IgD-negative memory B cell (primary cell): Measurements from ENCODE around the gene SLC1A4. TPM values are rescaled to one million over a fixed set of nuclear protein-coding genes. Genes with fewer than 3 reads are reported as not detected.
A peak's percentile ranks its signal among the peaks of the same experiment; 100 is the strongest.

ENCODE experiments used
- H3K27ac Mint-ChIP-seq, 3 donors: one replicate each; pipeline ENCODE4 v1.8.0; 2020 to 2022; ENCODE audit warnings: mild to moderate bottlenecking in 3 of 3, mixed read lengths in 3 of 3, moderate library complexity in 1 of 3
- H3K27me3 Mint-ChIP-seq: one replicate; pipeline ENCODE4 v1.8.0; 2021; ENCODE audit warnings: mixed read lengths
- H3K36me3 Mint-ChIP-seq: one replicate; pipeline ENCODE4 v1.8.0; 2020; ENCODE audit warnings: mild to moderate bottlenecking, mixed read lengths
- H3K4me1 Mint-ChIP-seq, 3 donors: one replicate each; pipeline ENCODE4 v1.8.0; 2020 to 2022; ENCODE audit warnings: mixed read lengths in 3 of 3, mild to moderate bottlenecking in 1 of 3
- H3K4me3 Mint-ChIP-seq, 4 donors: one replicate each; pipeline ENCODE4 v1.8.0; 2020 to 2022; ENCODE audit warnings: mild to moderate bottlenecking in 4 of 4, mixed read lengths in 4 of 4, moderate library complexity in 3 of 4
- H3K9me3 Mint-ChIP-seq, 3 donors: one replicate each; pipeline ENCODE4 v1.8.0; 2020 to 2021; ENCODE audit warnings: mixed read lengths in 3 of 3, mild to moderate bottlenecking in 1 of 3
- polyA plus RNA-seq: library from polyadenylated mRNA; unstranded; fragments of 300-500 nt; fragmentation: Illumina TruSeq; gene quantifications from one replicate; pipeline ENCODE4 v1.2.3, GENCODE V29; 2021

SLC1A4 gene
- polyA plus RNA-seq: 3.6 TPM

DNA sequence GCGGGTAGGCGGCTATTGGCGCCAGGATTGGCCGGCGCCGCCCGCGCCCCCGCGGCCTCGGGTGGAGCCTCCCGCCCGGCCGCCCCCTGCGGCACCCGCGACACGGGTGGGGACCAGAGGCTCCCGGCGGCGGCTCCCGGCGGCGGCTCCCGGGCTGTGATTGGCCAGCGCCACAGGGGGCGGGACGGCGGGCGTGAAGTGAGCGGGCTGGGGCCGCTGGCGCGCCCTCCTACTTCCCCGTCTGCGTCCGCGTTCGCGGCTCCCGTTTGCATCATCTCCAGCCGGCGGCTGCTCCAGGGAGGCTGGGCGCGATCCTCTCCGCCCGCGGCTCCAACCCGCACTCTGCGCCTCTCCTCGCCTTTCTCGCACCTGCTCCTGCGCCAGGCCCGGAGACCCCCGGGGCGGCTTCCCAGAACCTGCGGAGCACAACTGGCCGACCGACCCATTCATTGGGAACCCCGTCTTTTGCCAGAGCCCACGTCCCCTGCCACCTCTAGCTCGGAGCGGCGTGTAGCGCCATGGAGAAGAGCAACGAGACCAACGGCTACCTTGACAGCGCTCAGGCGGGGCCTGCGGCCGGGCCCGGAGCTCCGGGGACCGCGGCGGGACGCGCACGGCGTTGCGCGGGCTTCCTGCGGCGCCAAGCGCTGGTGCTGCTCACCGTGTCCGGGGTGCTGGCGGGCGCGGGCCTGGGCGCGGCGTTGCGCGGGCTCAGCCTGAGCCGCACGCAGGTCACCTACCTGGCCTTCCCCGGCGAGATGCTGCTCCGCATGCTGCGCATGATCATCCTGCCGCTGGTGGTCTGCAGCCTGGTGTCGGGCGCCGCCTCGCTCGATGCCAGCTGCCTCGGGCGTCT lies at the start of gene SLC1A4:
TSS of gene SLC1A4 (plus strand) at position 274 of the 856 bp plus-strand sequence. CDS start at position 519, 245 bp downstream.
- no peaks in the 10 kb centered on the region for H3K9me3 Mint-ChIP-seq
- peak within 1 kb of the TSS; percentile 87 to 97 (median 92) for H3K4me3 Mint-ChIP-seq
- no peaks in the 10 kb centered on the region for H3K27me3 Mint-ChIP-seq
- peaks cover 25 to 36% (median 28%) of the 10 kb centered on the region in 3 donors for H3K4me1 Mint-ChIP-seq
- H3K27ac Mint-ChIP-seq: peak within 1 kb of the TSS; percentile 48 to 74 (median 53)
- peaks cover under 1% of the 10 kb centered on the region for H3K36me3 Mint-ChIP-seq

- H3K9me3 Mint-ChIP-seq: peaks cover 0 to 2% (median 0%) of the 10 kb centered on the region in 3 donors
- peaks cover 34 to 47% (median 35%) of the 10 kb centered on the region in 3 donors for H3K4me1 Mint-ChIP-seq
- no peak overlapping the region for H3K4me3 Mint-ChIP-seq
- no peaks in the 10 kb centered on the region for H3K36me3 Mint-ChIP-seq
- peak overlapping the region in 2 of 3 donors; percentile 24 to 36 for H3K27ac Mint-ChIP-seq
- no peaks in the 10 kb centered on the region for H3K27me3 Mint-ChIP-seq
Measured at GRCh38 chr2:64941143-64941542, 48.1 kb upstream of the SLC1A4 start.

DNA sequence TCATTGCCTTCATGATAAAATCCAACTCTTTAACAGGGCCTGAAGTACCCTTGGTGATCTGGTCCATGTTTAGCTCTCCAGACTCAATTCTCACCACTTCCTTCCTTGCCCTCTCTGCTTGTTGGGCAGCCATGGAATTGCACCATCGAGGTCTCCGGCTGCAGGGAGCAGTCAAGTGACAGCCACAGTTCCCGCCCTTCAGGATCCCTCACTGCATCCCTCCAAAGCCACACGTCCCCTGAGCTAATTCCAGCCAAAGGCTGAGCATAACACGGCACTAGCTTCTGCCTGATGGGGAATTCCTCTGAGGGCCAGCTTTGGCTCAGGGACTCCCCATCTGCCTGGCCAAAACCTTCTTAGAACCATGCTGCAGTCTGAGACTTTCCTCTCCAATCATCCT lies 47.4 kb upstream of the SLC1A4 start:
- H3K4me3 Mint-ChIP-seq: peak overlapping the region in 2 of 4 donors; percentile 6 to 32
- no peaks in the 10 kb centered on the region for H3K36me3 Mint-ChIP-seq
- H3K27me3 Mint-ChIP-seq: no peaks in the 10 kb centered on the region
- peak overlapping the region in 2 of 3 donors; percentile 33 to 94 for H3K27ac Mint-ChIP-seq
- peaks cover 37 to 49% (median 41%) of the 10 kb centered on the region in 3 donors for H3K4me1 Mint-ChIP-seq
- no peaks in the 10 kb centered on the region for H3K9me3 Mint-ChIP-seq

- no peaks in the 10 kb centered on the region for H3K27me3 Mint-ChIP-seq
- peaks cover 33 to 48% (median 47%) of the 10 kb centered on the region in 3 donors for H3K4me1 Mint-ChIP-seq
- peak overlapping the region in 1 of 4 donors; percentile 6 for H3K4me3 Mint-ChIP-seq
- H3K36me3 Mint-ChIP-seq: no peaks in the 10 kb centered on the region
- H3K9me3 Mint-ChIP-seq: no peaks in the 10 kb centered on the region
- peak overlapping the region in 2 of 3 donors; percentile 32 to 50 for H3K27ac Mint-ChIP-seq
Measured at GRCh38 chr2:64942693-64943092, 46.5 kb upstream of the SLC1A4 start.

DNA sequence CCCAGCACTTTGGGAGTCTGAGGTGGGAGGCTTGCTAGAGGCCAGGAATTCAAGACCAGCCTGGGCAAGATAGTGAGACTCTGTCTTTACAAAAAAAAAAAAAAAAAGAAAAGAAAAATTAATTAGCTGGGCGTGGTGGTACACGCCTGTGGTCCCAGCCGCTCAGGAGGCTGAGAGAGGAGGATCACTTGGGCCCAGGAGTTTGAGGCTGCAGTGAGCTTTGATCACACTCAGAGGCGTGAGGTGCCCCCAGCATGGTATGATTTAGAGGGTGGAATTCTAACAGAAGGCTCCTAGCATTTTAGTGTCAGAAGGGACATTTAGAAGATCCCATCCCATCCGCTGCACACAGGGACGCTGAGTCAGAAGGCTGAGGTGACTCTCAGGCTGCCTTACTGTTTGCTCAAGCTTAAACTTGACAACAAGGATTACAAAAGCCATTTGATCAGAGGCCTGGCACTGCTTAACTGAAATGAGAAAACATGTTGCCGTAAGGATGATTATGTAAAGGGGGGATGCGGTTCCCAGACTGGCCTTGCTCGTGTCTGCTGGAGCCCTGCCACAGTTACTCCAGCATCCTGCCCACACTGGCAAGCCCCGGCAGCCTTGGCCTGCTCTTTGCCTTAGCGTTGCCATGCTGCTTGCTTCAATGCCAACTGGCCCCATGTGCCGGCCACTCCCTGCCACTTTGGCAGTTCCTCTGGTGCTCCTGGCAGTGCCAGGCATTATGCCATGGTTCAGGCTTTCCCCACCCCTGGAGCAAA lies 45.6 kb upstream of the SLC1A4 start:
- Mint-ChIP-seq H3K27me3 (no peaks in the 10 kb centered on the region), H3K9me3 (no peaks in the 10 kb centered on the region), H3K4me1 (peaks cover 32 to 46% (median 45%) of the 10 kb centered on the region in 3 donors), H3K36me3 (no peaks in the 10 kb centered on the region), H3K27ac (peak overlapping the region in 1 of 3 donors; percentile 41), H3K4me3 (peak overlapping the region in 1 of 4 donors; percentile 15)

- H3K4me3 Mint-ChIP-seq: no peak overlapping the region
- no peaks in the 10 kb centered on the region for H3K9me3 Mint-ChIP-seq
- H3K27ac Mint-ChIP-seq: peak overlapping the region in 1 of 3 donors; percentile 41
- peaks cover 25 to 38% (median 38%) of the 10 kb centered on the region in 3 donors for H3K4me1 Mint-ChIP-seq
- no peaks in the 10 kb centered on the region for H3K36me3 Mint-ChIP-seq
- H3K27me3 Mint-ChIP-seq: no peaks in the 10 kb centered on the region
Measured at GRCh38 chr2:64944484-64944883, 44.7 kb upstream of the SLC1A4 start.

- no peaks in the 10 kb centered on the region for H3K27me3 Mint-ChIP-seq
- peaks cover 25 to 46% (median 40%) of the 10 kb centered on the region in 3 donors for H3K4me1 Mint-ChIP-seq
- H3K9me3 Mint-ChIP-seq: no peaks in the 10 kb centered on the region
- peak overlapping the region; percentile 66 to 79 (median 76) for H3K27ac Mint-ChIP-seq
- peaks cover under 1% of the 10 kb centered on the region for H3K36me3 Mint-ChIP-seq
- H3K4me3 Mint-ChIP-seq: peak overlapping the region; percentile 16 to 88 (median 66)
Measured at GRCh38 chr2:64945973-64946768, 43.0 kb upstream of the SLC1A4 start.

DNA sequence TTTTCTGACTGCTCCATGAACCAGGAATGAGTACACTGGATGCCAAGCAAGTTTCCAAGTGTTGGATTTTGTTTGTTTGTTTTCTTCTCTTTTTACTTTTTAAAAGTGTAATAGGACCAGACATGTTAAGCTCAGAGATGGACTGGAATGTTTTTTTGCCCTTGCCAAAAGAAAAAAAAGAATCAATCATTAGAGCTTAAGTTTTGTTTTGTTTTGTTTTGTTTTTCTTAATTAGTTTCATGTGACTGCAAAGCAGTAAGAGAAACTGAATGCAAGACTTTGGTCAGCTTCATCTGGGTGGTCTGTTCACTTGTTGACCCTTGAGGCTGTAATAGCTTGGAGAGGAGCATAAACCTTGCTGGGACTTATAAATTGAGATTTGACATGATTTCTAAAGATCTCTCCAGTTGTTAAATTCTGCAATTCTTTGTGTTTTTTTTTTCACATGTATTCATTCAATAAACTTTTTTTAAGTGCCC lies 42.4 kb upstream of the SLC1A4 start:
- Mint-ChIP-seq H3K27ac (peak overlapping the region; percentile 66 to 79 (median 76)), H3K9me3 (no peaks in the 10 kb centered on the region), H3K36me3 (peaks cover 1% of the 10 kb centered on the region), H3K27me3 (no peaks in the 10 kb centered on the region), H3K4me1 (peaks cover 28 to 49% (median 41%) of the 10 kb centered on the region in 3 donors), H3K4me3 (peak overlapping the region in 3 of 4 donors; percentile 16 to 88 (median 77))

DNA sequence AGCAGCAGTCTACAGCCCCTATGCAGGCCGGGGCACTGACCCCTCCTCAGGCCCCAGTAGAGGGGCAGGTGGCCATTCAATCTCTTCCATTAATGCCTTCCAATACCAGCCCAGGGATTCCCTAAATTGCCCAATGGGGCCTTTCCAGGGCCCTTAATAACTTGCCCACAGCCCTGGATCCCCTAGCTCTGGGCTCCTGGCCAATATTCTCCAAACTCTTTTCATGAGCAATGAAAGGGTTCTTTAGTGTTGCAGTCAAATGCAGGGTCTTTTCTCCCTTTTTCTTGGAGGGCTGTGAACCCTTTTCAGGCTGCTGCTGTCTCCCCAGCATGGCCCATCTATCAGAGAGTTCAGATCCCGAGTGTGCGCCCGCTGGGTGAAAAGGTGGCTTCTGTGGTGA lies 41.3 kb upstream of the SLC1A4 start:
- no peaks in the 10 kb centered on the region for H3K9me3 Mint-ChIP-seq
- H3K4me1 Mint-ChIP-seq: peaks cover 28 to 45% (median 36%) of the 10 kb centered on the region in 3 donors
- H3K27me3 Mint-ChIP-seq: no peaks in the 10 kb centered on the region
- peak overlapping the region in 1 of 4 donors; percentile 78 for H3K4me3 Mint-ChIP-seq
- H3K36me3 Mint-ChIP-seq: peaks cover 1% of the 10 kb centered on the region
- peak overlapping the region in 1 of 3 donors; percentile 89 for H3K27ac Mint-ChIP-seq

DNA sequence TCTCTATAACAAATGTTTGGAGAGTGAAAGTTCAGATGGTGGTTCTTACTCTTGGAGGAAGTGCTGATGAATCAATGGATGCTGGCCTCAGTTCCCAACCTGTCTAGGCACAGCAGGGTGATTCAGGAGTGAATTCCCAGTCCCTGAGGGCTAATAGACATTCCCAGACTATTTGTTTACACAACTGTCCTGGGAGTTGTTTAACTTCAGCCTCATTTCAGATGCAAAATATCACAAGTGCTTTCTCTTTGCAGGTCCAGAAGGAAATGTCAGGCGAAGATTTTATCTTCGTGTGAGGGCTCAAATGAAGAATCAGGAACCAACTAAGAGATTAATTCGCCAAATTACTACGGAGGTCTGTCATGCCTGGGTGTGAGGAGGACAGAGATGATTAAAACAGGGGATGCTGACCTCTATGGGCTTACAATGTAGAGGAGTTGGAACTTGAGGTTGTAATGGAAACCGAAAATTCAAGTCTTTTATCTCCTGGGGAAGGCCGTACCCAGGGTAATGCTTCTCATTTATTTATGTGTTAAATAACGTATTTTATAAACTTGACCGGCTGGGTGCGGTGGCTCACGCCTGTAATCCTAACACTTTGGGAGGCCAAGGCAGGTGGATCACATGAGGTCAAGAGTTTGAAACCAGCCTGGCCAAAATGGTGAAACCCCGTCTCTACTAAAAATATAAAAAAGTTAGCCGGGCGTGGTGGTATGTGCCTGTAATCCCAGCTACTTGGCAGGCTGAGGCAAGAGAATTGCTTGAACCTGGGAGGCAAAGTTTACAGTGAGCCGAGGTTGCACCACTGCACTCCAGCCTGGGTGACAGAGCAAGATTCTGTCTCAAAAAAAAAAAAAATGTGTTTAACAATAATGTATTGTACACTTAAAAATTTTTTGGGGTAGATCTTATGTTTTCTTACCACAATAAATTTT lies 38.7 kb upstream of the SLC1A4 start:
- Mint-ChIP-seq H3K27ac (peak overlapping the region in 1 of 3 donors; percentile 63), H3K9me3 (peaks cover 0 to 1% (median 1%) of the 10 kb centered on the region in 3 donors), H3K4me1 (peaks cover 23 to 38% (median 29%) of the 10 kb centered on the region in 3 donors)

DNA sequence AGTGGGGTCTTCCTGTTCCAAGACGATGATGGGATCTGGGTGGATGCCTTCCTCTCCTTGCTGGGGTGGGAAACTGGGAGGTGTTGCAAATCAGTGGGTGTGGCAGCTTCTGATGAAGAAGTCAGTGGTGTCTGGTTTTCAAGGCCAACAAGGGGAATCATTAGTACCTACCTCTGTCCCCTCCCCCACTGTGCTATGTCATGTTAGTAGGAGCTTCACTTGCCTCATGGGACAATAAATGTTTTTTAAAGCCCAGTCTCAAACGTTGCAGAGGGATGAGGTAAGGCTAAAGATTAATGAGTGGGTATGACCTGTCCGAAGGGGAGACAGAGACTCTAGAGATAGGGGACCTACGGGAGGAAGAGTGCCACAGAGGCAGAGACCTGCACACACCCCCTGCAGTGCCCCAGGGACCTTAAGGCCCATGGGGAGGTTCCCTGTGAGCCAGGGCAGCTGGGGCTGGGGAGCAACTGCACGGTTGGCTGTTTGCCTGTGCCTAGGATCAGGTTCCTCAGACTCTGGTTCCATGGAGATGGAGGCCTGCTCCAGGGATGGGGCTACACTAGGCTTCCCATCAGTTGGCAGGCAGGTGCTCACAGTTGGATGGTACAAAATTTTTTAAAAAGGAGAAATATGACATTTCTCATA lies 37.8 kb upstream of the SLC1A4 start:
- Mint-ChIP-seq H3K27me3 (no peaks in the 10 kb centered on the region), H3K4me1 (peaks cover 15 to 28% (median 20%) of the 10 kb centered on the region in 3 donors), H3K36me3 (peaks cover 3% of the 10 kb centered on the region), H3K9me3 (peaks cover 0 to 4% (median 3%) of the 10 kb centered on the region in 3 donors), H3K4me3 (peak overlapping the region in 2 of 4 donors; percentile 25 to 55), H3K27ac (peak overlapping the region in 1 of 3 donors; percentile 63)

More for the DNA sequence above, 38.7 kb upstream of the SLC1A4 start:
- Mint-ChIP-seq H3K27me3 (no peaks in the 10 kb centered on the region), H3K4me3 (peak overlapping the region in 1 of 4 donors; percentile 28), H3K36me3 (peaks cover 3% of the 10 kb centered on the region)

DNA sequence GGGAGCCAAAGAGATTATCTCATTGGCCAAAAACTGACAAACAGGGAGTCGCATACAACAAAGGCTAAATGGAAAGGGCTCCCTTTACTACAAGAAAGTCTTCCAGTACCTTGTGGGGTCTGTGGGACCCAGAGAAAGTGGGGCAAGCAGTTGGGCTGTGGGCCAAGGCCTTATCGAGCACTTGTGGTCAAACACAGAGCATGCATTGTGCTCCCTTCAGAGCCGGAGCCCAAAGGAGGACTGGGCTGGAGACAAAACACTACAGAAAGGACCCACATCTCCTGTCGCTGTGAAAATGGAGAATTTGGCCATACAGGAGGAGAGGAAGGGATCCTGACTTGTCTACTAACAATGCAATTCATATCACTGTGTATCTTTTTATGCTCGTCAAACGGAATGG lies 37.1 kb upstream of the SLC1A4 start:
- no peaks in the 10 kb centered on the region for H3K27me3 Mint-ChIP-seq
- H3K4me3 Mint-ChIP-seq: no peak overlapping the region
- H3K36me3 Mint-ChIP-seq: peaks cover 3% of the 10 kb centered on the region
- peaks cover 8 to 22% (median 13%) of the 10 kb centered on the region in 3 donors for H3K4me1 Mint-ChIP-seq
- H3K9me3 Mint-ChIP-seq: peaks cover 0 to 4% (median 3%) of the 10 kb centered on the region in 3 donors
- H3K27ac Mint-ChIP-seq: no peak overlapping the region
